Measurements from ENCODE around the gene RNF213.
A peak's percentile ranks its signal among the peaks of the same experiment; 100 is the strongest.

The RNF213 gene

GRCh38 chr17:80424878-80425765 lies 164.5 kb downstream of the RNF213 start:
- no peak for TF ChIP-seq CTCF (IDR thresholded peaks at IDR 0.05; ENCODE audit: extremely low read depth, missing control alignments)

DNA sequence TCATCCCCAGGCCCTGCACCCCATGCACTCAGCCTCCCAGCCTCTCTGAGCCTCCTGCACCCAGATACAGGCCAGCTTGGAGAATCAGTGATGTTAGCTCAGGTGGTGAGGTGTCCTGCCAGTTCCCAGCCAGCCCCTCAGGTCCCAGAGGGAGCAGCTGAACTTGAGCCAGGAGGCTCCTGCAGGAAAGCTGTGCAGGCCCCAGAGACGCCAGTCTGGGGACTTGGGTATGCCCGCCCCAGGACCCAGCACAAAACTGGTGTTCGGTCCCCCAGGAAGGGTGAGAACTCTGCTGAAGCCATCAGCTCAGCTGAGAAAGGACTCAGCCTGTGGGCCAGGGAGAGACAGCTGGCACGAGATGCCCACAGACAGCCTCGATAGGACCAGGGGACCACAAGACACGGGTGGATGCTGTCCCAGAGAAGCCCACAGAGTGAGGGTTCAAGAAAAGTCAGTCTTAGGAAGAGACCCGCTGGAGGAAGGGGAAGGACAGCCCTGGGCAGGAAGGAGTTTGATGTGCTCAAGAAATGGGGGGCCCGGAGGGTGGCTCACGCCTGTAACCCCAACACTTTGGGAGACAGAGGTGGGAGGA lies 165.3 kb downstream of the RNF213 start:
- TF ChIP-seq CTCF (IDR thresholded peaks at IDR 0.05; ENCODE audit: extremely low read depth, missing control alignments): no peak
- no peak for DNase-seq (ENCODE audit: low spot score)

More at GRCh38 chr17:80424878-80425765, 164.5 kb downstream of the RNF213 start:
- no peak for DNase-seq (ENCODE audit: low spot score)

GRCh38 chr17:80426671-80427326 lies 166.1 kb downstream of the RNF213 start:
- peak; percentile 95 for DNase-seq (ENCODE audit: low spot score)
- peak; percentile 94 for TF ChIP-seq CTCF (IDR thresholded peaks at IDR 0.05; ENCODE audit: extremely low read depth, missing control alignments)

DNA sequence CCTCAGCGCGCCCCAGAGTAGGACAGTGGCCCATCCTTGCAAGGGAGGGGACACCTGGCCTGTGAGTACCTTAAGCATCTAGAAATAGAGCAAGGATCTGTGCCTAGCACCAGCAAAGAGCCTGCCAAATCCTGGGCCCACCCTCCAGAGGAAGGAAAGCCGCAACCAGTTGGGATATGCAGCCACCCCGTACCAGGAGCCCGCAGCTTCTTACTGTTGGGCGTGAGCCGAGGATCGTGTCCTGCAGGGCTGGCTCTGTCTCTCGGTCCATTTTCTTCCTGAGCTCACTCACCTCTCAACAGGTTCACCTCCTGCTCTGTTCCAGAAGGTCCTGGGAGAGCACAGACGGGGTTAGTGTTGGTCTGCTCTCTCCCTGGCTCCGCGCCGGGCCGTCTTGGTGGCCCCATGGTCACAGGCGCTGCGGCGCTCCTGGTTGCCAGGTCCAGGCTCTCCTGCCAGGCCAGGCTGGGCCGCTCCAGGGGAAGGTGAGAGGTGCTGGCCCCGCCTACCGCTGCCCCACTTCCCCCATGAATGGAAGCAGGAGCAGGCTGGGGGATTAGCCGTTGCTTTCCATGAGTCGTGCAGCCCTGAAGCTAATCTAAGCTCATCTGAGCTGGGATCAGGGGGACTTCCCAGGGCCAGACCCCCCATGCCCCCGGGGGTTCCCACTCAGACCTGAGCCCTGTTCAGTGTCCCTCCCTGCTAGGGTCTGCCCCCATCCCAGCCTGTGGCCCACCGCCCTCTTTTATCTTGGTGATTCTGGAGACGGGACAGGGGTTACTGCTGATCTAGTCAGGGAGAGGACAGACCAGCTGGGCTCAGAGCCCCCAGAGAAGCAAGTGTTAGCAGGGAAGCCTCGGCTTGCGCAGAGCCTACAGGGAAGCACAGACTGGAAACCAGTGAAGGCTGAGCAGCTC lies 167.0 kb downstream of the RNF213 start:
- no peak for TF ChIP-seq CTCF (IDR thresholded peaks at IDR 0.05; ENCODE audit: extremely low read depth, missing control alignments)
- no peak for DNase-seq (ENCODE audit: low spot score)

GRCh38 chr17:80428363-80428762 lies 167.7 kb downstream of the RNF213 start:
- TF ChIP-seq CTCF (IDR thresholded peaks at IDR 0.05; ENCODE audit: extremely low read depth, missing control alignments): no peak
- no peak for DNase-seq (ENCODE audit: low spot score)

- no peak for TF ChIP-seq CTCF (IDR thresholded peaks at IDR 0.05; ENCODE audit: extremely low read depth, missing control alignments)
- no peak for DNase-seq (ENCODE audit: low spot score)
Observed at GRCh38 chr17:80428796-80429195, 168.1 kb downstream of the RNF213 start.

Measured in GM20000 (cell line).